GM12878 (cell line): Measurements from ENCODE around the gene BIRC6. TPM values are rescaled to one million over a fixed set of nuclear protein-coding genes. Genes with fewer than 3 reads are reported as not detected.

Experiments used
- ATAC-seq: fragments of 200-7000 bp; cut with Tn5 transposase; 3 replicates; pipeline ENCODE4 v1.9.1; 2020; ENCODE audit warnings: mild to moderate bottlenecking, moderate library complexity
- BruUV-seq: library from RNA; stranded (reverse); fragments of 400-500 nt; replicated peaks from 2 replicates; lab custom pipeline; 2021; lab: Mats Ljungman, UMichigan
- CTCF ChIA-PET: fragments of 300-600 bp; sonication (Branson Sonifier 250); formaldehyde crosslinking; extraction: SDS; loops from one replicate; lab custom pipeline; 2021; ENCODE audit warnings: inconsistent platforms; lab: Yijun Ruan, JAX
- POLR2A ChIA-PET: fragments of 350-600 bp; formaldehyde crosslinking; extraction: SDS; loops from one replicate; lab custom pipeline; 2021; ENCODE audit warnings: inconsistent platforms; lab: Charles Lee
- RAD21 ChIA-PET: fragments of 300-600 bp; sonication (Branson Sonifier 250); formaldehyde crosslinking; loops from one replicate; lab custom pipeline; 2023; ENCODE audit warnings: antibody characterized with exemption; ENCODE audit not compliant: unreplicated experiment; lab: Charles Lee
- SMC1A ChIA-PET: fragments of 300-600 bp; sonication (Branson Sonifier 250); formaldehyde crosslinking; loops from one replicate; lab custom pipeline; 2023; ENCODE audit not compliant: unreplicated experiment, uncharacterized antibody; lab: Charles Lee
- DNase-seq: peaks from one replicate; pipeline ENCODE4 v3.0.0-alpha.2; 2011; ENCODE audit warnings: low read depth, low spot score
- FAIRE-seq: peaks from 3 replicates; lab custom pipeline; 2011; peaks lifted over from hg19 to GRCh38; lab: Jason Lieb, UNC
- H2AFZ ChIP-seq: 2 replicates; pipeline ENCODE4 v1.6.0; 2011; ENCODE audit warnings: low read depth, low read length, control low read depth; ENCODE audit not compliant: control insufficient read depth
- H3K27ac ChIP-seq: 2 replicates; pipeline ENCODE4 v1.5.1; 2011; ENCODE audit warnings: control low read depth; ENCODE audit not compliant: control insufficient read depth, insufficient read depth
- H3K27me3 ChIP-seq, 2 experiments: replicated peaks in 1 of 2; 2 replicates each; pipeline versions ENCODE4 v1.6.0 to v1.6.1; 2011; ENCODE audit warnings: low read length in 1 of 2; ENCODE audit not compliant: control insufficient read depth in 2 of 2, insufficient read depth in 2 of 2
- H3K36me3 ChIP-seq, 2 experiments: 2 replicates each; pipeline ENCODE4 v1.5.1; 2011; ENCODE audit warnings: low read length in 1 of 2; ENCODE audit not compliant: control insufficient read depth in 2 of 2, insufficient read depth in 2 of 2
- H3K4me1 ChIP-seq: 2 replicates; pipeline ENCODE4 v1.6.1; 2011; ENCODE audit warnings: mild to moderate bottlenecking, low read length, moderate library complexity, mixed read lengths; ENCODE audit not compliant: control insufficient read depth, insufficient read depth
- H3K4me2 ChIP-seq: 2 replicates; pipeline ENCODE4 v1.6.0; 2011; ENCODE audit warnings: control low read depth; ENCODE audit not compliant: control insufficient read depth, insufficient read depth
- H3K4me3 ChIP-seq: fragments of 200-600 bp; sonication (generic); 2 replicates; pipeline ENCODE4 v1.5.1; 2016
- H3K79me2 ChIP-seq: 2 replicates; pipeline ENCODE4 v1.6.0; 2011; ENCODE audit warnings: low read length; ENCODE audit not compliant: control insufficient read depth, insufficient read depth
- H3K9ac ChIP-seq: 2 replicates; pipeline ENCODE4 v1.8.0; 2011; ENCODE audit warnings: low read length, control low read depth, mixed read lengths; ENCODE audit not compliant: control insufficient read depth, insufficient read depth
- H3K9me3 ChIP-seq: replicated peaks from 3 replicates; pipeline ENCODE4 v1.5.1; 2011; ENCODE audit warnings: mild to moderate bottlenecking, low read length; ENCODE audit not compliant: control insufficient read depth, insufficient read depth
- H4K20me1 ChIP-seq: 2 replicates; pipeline ENCODE4 v1.6.0; 2011; ENCODE audit not compliant: control insufficient read depth, insufficient read depth
- BCL11A ChIP-seq: IDR thresholded peaks from 2 replicates; pipeline ENCODE4 v1.6.1; 2011; ENCODE audit warnings: low read depth, low read length
- CBFB ChIP-seq: IDR thresholded peaks from 2 replicates; pipeline ENCODE4 v1.6.1; 2016; ENCODE audit warnings: antibody characterized with exemption, low read depth
- ESRRA ChIP-seq: IDR thresholded peaks from 2 replicates; pipeline ENCODE4 v1.6.1; 2012; ENCODE audit warnings: mild to moderate bottlenecking, low read length, improper control_type of control experiment
- EZH2 ChIP-seq: IDR thresholded peaks from 2 replicates; pipeline ENCODE4 v1.6.1; 2012; ENCODE audit warnings: low read depth, mild to moderate bottlenecking, control low read depth, inconsistent platforms, low read length, borderline replicate concordance; ENCODE audit not compliant: control insufficient read depth
- GATAD2B ChIP-seq: fragments of 450-650 bp; conservative IDR thresholded peaks from 2 replicates; pipeline ENCODE4 v1.6.1; 2017; ENCODE audit warnings: low read depth, mild to moderate bottlenecking, moderate library complexity
- HCFC1 ChIP-seq: fragments of 150-350 bp; IDR thresholded peaks from 2 replicates; pipeline ENCODE4 v1.6.1; 2014; ENCODE audit warnings: low read length
- KLF5 ChIP-seq: fragments of 450-650 bp; IDR thresholded peaks from 2 replicates; pipeline ENCODE4 v1.6.1; 2014; ENCODE audit warnings: mild to moderate bottlenecking; ENCODE audit not compliant: partially characterized antibody
- MYC ChIP-seq: IDR thresholded peaks from 2 replicates; pipeline ENCODE4 v1.6.1; 2011; ENCODE audit warnings: mild to moderate bottlenecking, low read length, moderate library complexity, inconsistent platforms; ENCODE audit not compliant: insufficient read depth, insufficient replicate concordance, insufficient read length, severe bottlenecking
- RFX5 ChIP-seq: IDR thresholded peaks from 2 replicates; pipeline ENCODE4 v1.6.1; 2011; ENCODE audit warnings: low read depth, low read length, improper control_type of control experiment
- SMAD5 ChIP-seq: IDR thresholded peaks from 2 replicates; pipeline ENCODE4 v1.6.1; 2016; ENCODE audit warnings: antibody characterized with exemption, low read depth
- SREBF2 ChIP-seq: IDR thresholded peaks from 2 replicates; pipeline ENCODE4 v1.6.1; 2012; ENCODE audit warnings: mild to moderate bottlenecking, low read length
- STAT3 ChIP-seq: IDR thresholded peaks from 2 replicates; pipeline ENCODE4 v1.6.1; 2011; ENCODE audit warnings: low read depth, low read length, improper control_type of control experiment
- YBX1 ChIP-seq: fragments of 450-650 bp; IDR thresholded peaks from 2 replicates; pipeline ENCODE4 v1.6.1; 2016; ENCODE audit warnings: antibody characterized with exemption
- YY1 ChIP-seq: IDR thresholded peaks from 2 replicates; pipeline ENCODE4 v1.6.1; 2011; ENCODE audit warnings: low read depth, mild to moderate bottlenecking, low read length
- ZZZ3 ChIP-seq: IDR thresholded peaks from 2 replicates; pipeline ENCODE4 v1.6.1; 2011; ENCODE audit warnings: low read depth; ENCODE audit not compliant: control insufficient read depth, insufficient read length
- WGBS: methylation state at CpG from one replicate; pipeline ENCODE4 v1.1.6; 2016; ENCODE audit warnings: low lambda C conversion rate; ENCODE audit not compliant: insufficient replicate concordance, insufficient coverage; ENCODE audit errors: missing lambda C conversion rate; 5-methylcytosine and 5-hydroxymethylcytosine counted together
- in situ Hi-C: fragments of 300-500 bp; cut with MboI; formaldehyde crosslinking; loops from 9 replicates; pipeline ENCODE4 v1.14.3; 2018; ENCODE audit warnings: mixed read lengths
- intact Hi-C: fragments of 100-400 bp; cut with micrococcal nuclease; formaldehyde crosslinking; loops from one replicate; pipeline ENCODE4 v1.14.2; 2022; ENCODE audit not compliant: unreplicated experiment
- polyA plus RNA-seq, 11 experiments: library from polyadenylated mRNA; depleted of rRNA in 4 of 11; unstranded in 6 of 11; stranded (reverse) in 5 of 11; fragments of >200 nt; fragmentation: Nextera tagmentation in 4 of 11; fragmentation: Illumina TruSeq in 1 of 11; extraction: Ambion mirVana in 4 of 11; extraction: Trizol in 1 of 11; gene quantifications; 1 replicate in 1 of 11; 2 replicates in 10 of 11; pipeline versions ENCODE4 v1.2.1 to v1.2.3, GENCODE V29; 2011 to 2016; ENCODE audit warnings: inconsistent platforms in 2 of 11, missing spikeins in 2 of 11, low read depth in 1 of 11
- total RNA-seq, 4 experiments: library from RNA; depleted of rRNA in 3 of 4; stranded (reverse); fragments of >200 nt in 3 of 4; fragmentation: Illumina TruSeq in 1 of 4; extraction: Trizol in 1 of 4; gene quantifications; 2 replicates each; pipeline versions ENCODE4 v1.2.1 to v1.2.3, GENCODE V29; 2013 to 2021
- TF ChIP-seq, protein P1 (sequence below): fragments of 450-650 bp; IDR thresholded peaks from 2 replicates; pipeline ENCODE4 v1.6.1; 2017; ENCODE audit warnings: mild to moderate bottlenecking, moderate library complexity
- TF ChIP-seq, protein P2 (sequence below): fragments of 450-650 bp; IDR thresholded peaks from 2 replicates; pipeline ENCODE4 v1.6.1; 2018; ENCODE audit warnings: mild to moderate bottlenecking, low read depth, moderate library complexity; ENCODE audit not compliant: partially characterized antibody

BIRC6 gene
- total and polyA plus RNA-seq, 10 of the 15 experiments (the other 5 are each of a cell fraction or from before 2014, with no cell fraction given), result 18.8 to 118 (median 55.0) TPM

DNA sequence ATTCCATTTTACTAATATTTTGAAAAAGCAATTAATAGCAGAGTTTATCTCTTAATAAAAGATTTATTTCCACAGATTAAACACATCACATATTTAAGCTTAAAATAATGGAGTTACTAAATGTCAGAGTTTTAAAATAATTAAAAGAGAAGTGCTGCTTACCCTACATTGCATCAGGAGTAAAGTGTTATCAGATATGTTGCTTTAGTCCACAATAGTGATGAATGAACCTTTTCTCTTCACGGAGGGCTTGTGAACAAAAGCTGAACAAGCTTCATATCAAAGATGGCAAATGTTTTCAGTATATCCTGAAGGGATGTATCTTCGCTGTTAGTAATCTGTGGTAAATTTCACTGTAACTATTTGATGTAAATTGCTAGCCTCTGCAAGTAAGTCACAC is 201.7 kb downstream of the BIRC6 start (continued):
- TF ChIP-seq HCFC1 (no peak), EZH2 (no peak)

DNA sequence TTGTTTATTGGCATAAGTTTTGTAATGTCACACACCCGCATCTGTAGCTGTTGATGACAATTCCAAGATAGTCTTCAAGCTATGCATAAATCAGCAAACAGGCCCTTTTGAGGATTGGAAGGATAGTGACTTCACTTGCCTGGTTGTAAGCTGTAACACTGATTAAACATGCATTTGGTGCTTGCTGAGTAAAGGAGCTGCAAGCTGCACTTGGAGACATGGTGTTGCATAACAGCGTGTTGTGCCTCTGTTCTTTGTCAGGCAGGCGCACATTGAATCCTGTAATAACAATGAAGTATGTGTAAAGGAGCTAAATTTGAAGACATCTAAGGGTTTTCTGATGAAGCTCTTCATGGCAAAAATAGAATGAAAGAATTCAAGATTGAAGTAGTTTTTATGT is 202.3 kb downstream of the BIRC6 start:
- Histone ChIP-seq H2AFZ (no peak overlapping the region), H3K4me3 (no peak overlapping the region), H3K27me3 (no peaks in the 10 kb centered on the region), H3K27ac (no peak overlapping the region), H3K9ac (no peak overlapping the region), H3K9me3 (peaks cover 2% of the 10 kb centered on the region; the same call in 2 of the 3 replicates), H3K36me3 (peaks cover 1 to 12% of the 10 kb centered on the region in 2 experiments; a peak in 3 of 4 replicates), H3K4me1 (no peaks in the 10 kb centered on the region), H3K4me2 (no peak overlapping the region), H4K20me1 (no peaks in the 10 kb centered on the region), H3K79me2 (no peaks in the 10 kb centered on the region)
- TF ChIP-seq MYC (no peak), SMAD5 (no peak), ESRRA (no peak), BCL11A (no peak), SREBF2 (no peak), GATAD2B (no peak), YBX1 (no peak), KLF5 (no peak), CBFB (no peak), ZZZ3 (no peak), RFX5 (no peak), YY1 (no peak), STAT3 (no peak)
- TF ChIP-seq, protein P1, sequence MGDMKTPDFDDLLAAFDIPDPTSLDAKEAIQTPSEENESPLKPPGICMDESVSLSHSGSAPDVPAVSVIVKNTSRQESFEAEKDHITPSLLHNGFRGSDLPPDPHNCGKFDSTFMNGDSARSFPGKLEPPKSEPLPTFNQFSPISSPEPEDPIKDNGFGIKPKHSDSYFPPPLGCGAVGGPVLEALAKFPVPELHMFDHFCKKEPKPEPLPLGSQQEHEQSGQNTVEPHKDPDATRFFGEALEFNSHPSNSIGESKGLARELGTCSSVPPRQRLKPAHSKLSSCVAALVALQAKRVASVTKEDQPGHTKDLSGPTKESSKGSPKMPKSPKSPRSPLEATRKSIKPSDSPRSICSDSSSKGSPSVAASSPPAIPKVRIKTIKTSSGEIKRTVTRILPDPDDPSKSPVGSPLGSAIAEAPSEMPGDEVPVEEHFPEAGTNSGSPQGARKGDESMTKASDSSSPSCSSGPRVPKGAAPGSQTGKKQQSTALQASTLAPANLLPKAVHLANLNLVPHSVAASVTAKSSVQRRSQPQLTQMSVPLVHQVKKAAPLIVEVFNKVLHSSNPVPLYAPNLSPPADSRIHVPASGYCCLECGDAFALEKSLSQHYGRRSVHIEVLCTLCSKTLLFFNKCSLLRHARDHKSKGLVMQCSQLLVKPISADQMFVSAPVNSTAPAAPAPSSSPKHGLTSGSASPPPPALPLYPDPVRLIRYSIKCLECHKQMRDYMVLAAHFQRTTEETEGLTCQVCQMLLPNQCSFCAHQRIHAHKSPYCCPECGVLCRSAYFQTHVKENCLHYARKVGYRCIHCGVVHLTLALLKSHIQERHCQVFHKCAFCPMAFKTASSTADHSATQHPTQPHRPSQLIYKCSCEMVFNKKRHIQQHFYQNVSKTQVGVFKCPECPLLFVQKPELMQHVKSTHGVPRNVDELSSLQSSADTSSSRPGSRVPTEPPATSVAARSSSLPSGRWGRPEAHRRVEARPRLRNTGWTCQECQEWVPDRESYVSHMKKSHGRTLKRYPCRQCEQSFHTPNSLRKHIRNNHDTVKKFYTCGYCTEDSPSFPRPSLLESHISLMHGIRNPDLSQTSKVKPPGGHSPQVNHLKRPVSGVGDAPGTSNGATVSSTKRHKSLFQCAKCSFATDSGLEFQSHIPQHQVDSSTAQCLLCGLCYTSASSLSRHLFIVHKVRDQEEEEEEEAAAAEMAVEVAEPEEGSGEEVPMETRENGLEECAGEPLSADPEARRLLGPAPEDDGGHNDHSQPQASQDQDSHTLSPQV, result no peak
- TF ChIP-seq, protein P2, sequence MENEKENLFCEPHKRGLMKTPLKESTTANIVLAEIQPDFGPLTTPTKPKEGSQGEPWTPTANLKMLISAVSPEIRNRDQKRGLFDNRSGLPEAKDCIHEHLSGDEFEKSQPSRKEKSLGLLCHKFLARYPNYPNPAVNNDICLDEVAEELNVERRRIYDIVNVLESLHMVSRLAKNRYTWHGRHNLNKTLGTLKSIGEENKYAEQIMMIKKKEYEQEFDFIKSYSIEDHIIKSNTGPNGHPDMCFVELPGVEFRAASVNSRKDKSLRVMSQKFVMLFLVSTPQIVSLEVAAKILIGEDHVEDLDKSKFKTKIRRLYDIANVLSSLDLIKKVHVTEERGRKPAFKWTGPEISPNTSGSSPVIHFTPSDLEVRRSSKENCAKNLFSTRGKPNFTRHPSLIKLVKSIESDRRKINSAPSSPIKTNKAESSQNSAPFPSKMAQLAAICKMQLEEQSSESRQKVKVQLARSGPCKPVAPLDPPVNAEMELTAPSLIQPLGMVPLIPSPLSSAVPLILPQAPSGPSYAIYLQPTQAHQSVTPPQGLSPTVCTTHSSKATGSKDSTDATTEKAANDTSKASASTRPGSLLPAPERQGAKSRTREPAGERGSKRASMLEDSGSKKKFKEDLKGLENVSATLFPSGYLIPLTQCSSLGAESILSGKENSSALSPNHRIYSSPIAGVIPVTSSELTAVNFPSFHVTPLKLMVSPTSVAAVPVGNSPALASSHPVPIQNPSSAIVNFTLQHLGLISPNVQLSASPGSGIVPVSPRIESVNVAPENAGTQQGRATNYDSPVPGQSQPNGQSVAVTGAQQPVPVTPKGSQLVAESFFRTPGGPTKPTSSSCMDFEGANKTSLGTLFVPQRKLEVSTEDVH, result no peak
- intact Hi-C loops (loop anchor here (10.0 kb wide), 1 partner anchor 1026 kb away; no protein-coding TSS in a partner anchor), in situ Hi-C loops (loop anchor here (10.0 kb wide), 1 partner anchor 816 kb away; no protein-coding TSS in a partner anchor)
- DNase-seq (no peak), ATAC-seq (no peak), FAIRE-seq (no peak)
- whole genome bisulfite sequencing, result 99% methylated on average over 3 of the region's 3 CpGs
- ChIA-PET RAD21 (interaction anchor here (1.0 to 1.1 kb wide), 3 partner anchors 11 to 1024 kb away, joined by 3 to 5 read pairs (median 3); no protein-coding TSS in a partner anchor), CTCF (interaction anchor here (0.6 to 0.7 kb wide), 3 partner anchors 12 to 93 kb away, joined by 3 to 4 read pairs (median 3); no protein-coding TSS in a partner anchor), SMC1A (interaction anchor here (0.5 to 3.0 kb wide), 5 partner anchors 11 to 907 kb away, joined by 3 to 10 read pairs (median 5); no protein-coding TSS in a partner anchor), POLR2A (interaction anchor here (0.6 kb wide), 3 partner anchors 14 to 96 kb away, joined by 3 to 5 read pairs (median 3); no protein-coding TSS in a partner anchor)
- BruUV-seq, result no TSS peak
